Uterus (tissue), 4 donors: ENCODE measurements around the gene SPOCK1. TPM values are rescaled to one million over a fixed set of nuclear protein-coding genes. Genes with fewer than 3 reads are reported as not detected.
"Not testable (repeated sequence)": the region's sequence is repeated elsewhere in the genome, so short reads cannot be mapped to it uniquely, and the experiment has no call there.

ENCODE experiments used
- DNase-seq, 2 donors: peaks; one replicate each; pipeline ENCODE4 v3.0.0-alpha.2; 2019 to 2020
- H3K27ac ChIP-seq, 2 donors: fragments of 200-600 bp; sonication (generic); 1 replicate in 1 of 2; 2 replicates in 1 of 2; pipeline ENCODE4 v1.5.1; 2016 to 2018
- H3K27me3 ChIP-seq, 2 donors: fragments of 200-600 bp; sonication (generic); one replicate each; pipeline ENCODE4 v1.5.1; 2018 to 2019; ENCODE audit warnings: control low read depth in 1 of 2
- H3K36me3 ChIP-seq, 2 donors: fragments of 200-600 bp; sonication (generic); one replicate each; pipeline ENCODE4 v1.5.1; 2019; ENCODE audit warnings: control low read depth in 1 of 2
- H3K4me1 ChIP-seq, 2 donors: fragments of 200-600 bp; sonication (generic); one replicate each; pipeline ENCODE4 v1.5.1; 2018 to 2019; ENCODE audit warnings: control low read depth in 1 of 2
- H3K4me3 ChIP-seq, 2 donors: fragments of 200-600 bp; sonication (generic); 1 replicate in 1 of 2; 2 replicates in 1 of 2; pipeline ENCODE4 v1.5.1; 2018 to 2019; ENCODE audit warnings: mild to moderate bottlenecking in 1 of 2
- H3K9me3 ChIP-seq, 2 donors: fragments of 200-600 bp; sonication (generic); one replicate each; pipeline ENCODE4 v1.5.1; 2019; ENCODE audit warnings: control low read depth in 1 of 2
- POLR2A ChIP-seq, 2 donors: fragments of 450-650 bp; IDR thresholded peaks; one replicate each; pipeline ENCODE4 v1.6.1; 2016; ENCODE audit warnings: antibody characterized with exemption in 2 of 2, mild to moderate bottlenecking in 1 of 2, moderate library complexity in 1 of 2
- intact Hi-C: fragments of 100-400 bp; cut with DNase I; formaldehyde crosslinking; loops from one replicate; pipeline ENCODE4 v1.15.1; 2023; ENCODE audit warnings: low total_unique reads
- total RNA-seq, 4 donors: library from RNA; depleted of rRNA in 3 of 4; stranded (reverse); fragments of >200 nt in 3 of 4; gene quantifications; one replicate each; pipeline versions ENCODE4 v1.1.0 to v1.2.4, GENCODE V29; 2014 to 2023
- TF ChIP-seq, protein P1 (sequence below), 4 experiments: fragments of 200-600 bp in 2 of 4; fragments of 450-650 bp in 2 of 4; sonication (generic) in 2 of 4; IDR thresholded peaks; one replicate each; pipeline ENCODE4 v1.5.1; 2016 to 2019; ENCODE audit warnings: antibody characterized with exemption in 4 of 4, mild to moderate bottlenecking in 2 of 4, moderate library complexity in 1 of 4
- donor health status: DM: yes; HTN: yes; CAD: no.

Gene SPOCK1
- total RNA-seq, 4 donors from 2014 or later: 31.8 to 131 (median 45.1) TPM

DNA sequence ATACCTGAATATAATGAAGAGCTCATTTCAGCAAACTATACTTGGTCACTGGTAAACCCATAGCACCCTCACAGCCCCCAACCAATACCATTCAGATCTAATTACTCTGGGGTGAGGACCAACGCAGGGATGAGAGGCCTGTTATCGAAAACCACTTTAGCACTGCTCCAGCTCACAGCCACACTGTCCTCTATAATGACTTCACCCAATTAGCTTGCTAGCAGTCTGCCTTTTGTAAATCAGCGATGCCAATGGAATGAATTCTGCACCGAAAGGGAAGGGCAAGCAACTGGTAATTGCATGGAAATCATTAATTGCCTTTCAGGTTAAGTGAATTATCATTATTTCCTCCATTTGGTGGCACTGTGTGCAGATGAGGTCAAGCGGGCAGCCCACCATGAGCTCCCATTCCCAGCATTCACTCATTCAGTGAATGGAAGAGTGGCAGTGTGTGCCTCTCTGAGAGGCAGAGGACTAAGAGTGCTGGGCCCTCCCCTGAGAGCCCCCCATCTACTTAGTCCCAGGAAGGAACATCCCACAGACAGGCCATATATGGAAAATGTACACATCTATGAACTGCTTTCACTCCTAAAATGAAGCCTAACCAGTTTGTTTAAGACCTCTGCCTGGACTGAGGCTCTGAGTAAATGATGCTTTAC, 262.1 kb downstream of the SPOCK1 start:
- no peaks in the 10 kb centered on the region for H3K9me3 ChIP-seq
- no peaks in the 10 kb centered on the region for H3K27me3 ChIP-seq
- intact Hi-C loops: no loop called here
- no peak for TF ChIP-seq POLR2A (IDR thresholded peaks at IDR 0.05)
- TF ChIP-seq, protein P1, sequence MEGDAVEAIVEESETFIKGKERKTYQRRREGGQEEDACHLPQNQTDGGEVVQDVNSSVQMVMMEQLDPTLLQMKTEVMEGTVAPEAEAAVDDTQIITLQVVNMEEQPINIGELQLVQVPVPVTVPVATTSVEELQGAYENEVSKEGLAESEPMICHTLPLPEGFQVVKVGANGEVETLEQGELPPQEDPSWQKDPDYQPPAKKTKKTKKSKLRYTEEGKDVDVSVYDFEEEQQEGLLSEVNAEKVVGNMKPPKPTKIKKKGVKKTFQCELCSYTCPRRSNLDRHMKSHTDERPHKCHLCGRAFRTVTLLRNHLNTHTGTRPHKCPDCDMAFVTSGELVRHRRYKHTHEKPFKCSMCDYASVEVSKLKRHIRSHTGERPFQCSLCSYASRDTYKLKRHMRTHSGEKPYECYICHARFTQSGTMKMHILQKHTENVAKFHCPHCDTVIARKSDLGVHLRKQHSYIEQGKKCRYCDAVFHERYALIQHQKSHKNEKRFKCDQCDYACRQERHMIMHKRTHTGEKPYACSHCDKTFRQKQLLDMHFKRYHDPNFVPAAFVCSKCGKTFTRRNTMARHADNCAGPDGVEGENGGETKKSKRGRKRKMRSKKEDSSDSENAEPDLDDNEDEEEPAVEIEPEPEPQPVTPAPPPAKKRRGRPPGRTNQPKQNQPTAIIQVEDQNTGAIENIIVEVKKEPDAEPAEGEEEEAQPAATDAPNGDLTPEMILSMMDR (IDR thresholded peaks at IDR 0.05): no peak
- DNase-seq: no peak
- no peaks in the 10 kb centered on the region for H3K36me3 ChIP-seq
- H3K4me1 ChIP-seq: no peaks in the 10 kb centered on the region
- H3K27ac ChIP-seq: no peak overlapping the region
- H3K4me3 ChIP-seq: no peak overlapping the region

DNA sequence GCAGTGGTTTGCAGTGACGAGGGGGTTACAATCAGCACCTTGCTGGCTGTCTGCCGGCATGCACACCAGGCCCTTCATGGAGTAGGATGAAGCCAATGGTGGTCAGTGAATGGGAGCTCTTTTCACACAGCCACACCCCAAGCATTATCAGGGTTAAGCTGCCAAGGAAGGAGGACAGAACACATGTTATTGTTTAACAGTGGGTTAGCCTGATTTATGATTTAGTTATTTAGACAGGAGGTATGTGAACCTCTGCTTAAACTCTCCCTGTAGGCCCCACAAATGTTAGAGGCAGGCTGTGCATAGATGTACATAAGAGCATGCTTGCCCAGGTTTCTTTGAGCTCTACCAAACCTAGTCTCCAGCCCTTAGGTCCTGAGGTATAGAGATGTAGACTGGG, 262.9 kb downstream of the SPOCK1 start:
- intact Hi-C loops: no loop called here
- no peak overlapping the region for H3K27ac ChIP-seq
- H3K4me3 ChIP-seq: no peak overlapping the region
- H3K36me3 ChIP-seq: no peaks in the 10 kb centered on the region
- DNase-seq: no peak
- H3K4me1 ChIP-seq: no peaks in the 10 kb centered on the region
- H3K27me3 ChIP-seq: no peaks in the 10 kb centered on the region
- TF ChIP-seq POLR2A (IDR thresholded peaks at IDR 0.05): no peak
- TF ChIP-seq, protein P1 (IDR thresholded peaks at IDR 0.05): no peak
- no peaks in the 10 kb centered on the region for H3K9me3 ChIP-seq

DNA sequence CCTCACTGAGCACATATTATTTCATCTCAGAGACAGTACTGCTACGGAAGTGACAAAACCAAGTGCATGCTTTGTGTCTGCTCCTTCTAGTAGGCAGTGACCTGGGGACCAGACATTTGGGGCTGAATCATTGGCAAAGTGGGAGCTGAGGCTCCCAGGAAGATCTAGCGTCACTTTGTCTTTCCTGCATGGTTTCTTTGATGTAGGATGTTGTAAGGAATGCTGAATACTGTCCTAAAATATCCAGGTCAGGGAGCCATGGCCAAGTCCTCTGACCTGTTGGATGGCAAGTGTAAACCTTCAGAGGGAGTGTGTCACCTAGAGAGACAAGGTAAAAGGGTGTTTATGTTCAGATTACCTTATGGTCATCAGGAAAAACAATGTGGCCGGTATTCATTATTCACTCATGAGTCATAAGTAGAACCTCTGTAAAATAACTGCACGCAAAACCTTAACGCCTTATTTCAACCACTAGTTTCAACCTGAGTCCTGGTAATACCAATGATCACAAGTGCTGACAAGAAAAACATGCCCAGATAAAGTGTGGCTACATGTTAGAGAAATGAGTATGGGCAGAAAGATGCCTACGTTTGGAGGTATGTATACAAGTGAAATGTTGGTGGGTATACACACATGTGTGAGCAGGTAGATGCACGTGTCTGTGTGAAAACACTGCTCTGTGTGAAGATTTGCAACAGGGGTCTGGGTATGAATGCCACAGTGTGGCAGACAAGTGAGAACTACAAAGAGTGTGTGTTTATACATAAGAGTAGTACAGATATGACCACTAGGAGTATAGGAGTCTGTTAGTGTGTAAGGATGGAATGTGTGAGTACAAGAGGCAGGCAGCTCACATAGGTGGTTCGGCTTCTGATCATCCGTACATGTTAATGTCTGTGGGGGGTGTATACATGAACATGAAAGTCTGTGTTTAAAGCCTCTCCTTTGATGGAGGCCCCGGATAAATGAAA, 263.9 kb downstream of the SPOCK1 start:
- no peak for DNase-seq
- Histone ChIP-seq H3K4me3 (no peak overlapping the region), H3K36me3 (no peaks in the 10 kb centered on the region), H3K9me3 (no peaks in the 10 kb centered on the region), H3K4me1 (no peaks in the 10 kb centered on the region), H3K27ac (no peak overlapping the region), H3K27me3 (no peaks in the 10 kb centered on the region)
- intact Hi-C loops: no loop called here
- TF ChIP-seq POLR2A (IDR thresholded peaks at IDR 0.05): no peak

DNA sequence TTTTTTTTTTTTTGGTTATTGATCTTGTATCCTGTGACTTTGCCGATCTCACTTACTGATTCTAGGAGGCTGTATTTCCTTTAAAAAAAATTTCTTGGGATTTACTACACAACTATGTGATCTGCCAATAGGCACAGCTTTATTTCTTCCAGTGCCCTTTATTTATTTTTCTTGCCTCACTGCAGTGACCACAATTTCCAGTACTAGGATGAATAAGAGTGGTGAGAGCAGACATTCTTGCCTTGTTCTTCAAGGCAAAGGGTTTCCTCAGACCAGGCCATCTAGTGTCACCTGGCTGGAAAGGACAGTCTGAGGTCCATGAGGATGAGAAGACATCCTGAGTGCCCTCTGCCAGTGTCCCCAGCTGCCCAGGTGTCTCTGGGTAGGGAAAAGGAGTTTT, 265.4 kb downstream of the SPOCK1 start:
- TF ChIP-seq, protein P1 (IDR thresholded peaks at IDR 0.05): no peak
- TF ChIP-seq POLR2A (IDR thresholded peaks at IDR 0.05): no peak
- no peaks in the 10 kb centered on the region for H3K4me1 ChIP-seq
- intact Hi-C loops: no loop called here

DNA sequence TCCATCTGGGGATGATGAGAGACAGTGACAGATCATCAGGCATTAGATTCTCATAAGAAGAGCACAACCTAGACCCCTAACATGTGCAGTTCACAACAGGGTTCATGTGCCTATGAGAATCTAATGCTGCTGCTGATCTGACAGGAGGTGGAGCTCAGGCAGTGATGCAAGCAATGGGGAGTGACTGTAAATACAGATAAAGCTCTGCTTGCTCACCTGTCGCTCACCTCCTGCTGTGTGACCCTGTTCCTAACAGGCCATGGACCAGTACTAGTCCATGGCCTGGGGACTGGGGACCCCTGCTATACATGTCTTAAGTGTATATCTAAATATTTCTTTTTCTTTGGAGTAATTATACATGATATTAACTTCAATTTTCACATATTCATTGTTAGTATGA, 265.8 kb downstream of the SPOCK1 start:
- H3K9me3 ChIP-seq, H3K4me3 ChIP-seq, H3K4me1 ChIP-seq, intact Hi-C loops, H3K27ac ChIP-seq, H3K36me3 ChIP-seq, H3K27me3 ChIP-seq, DNase-seq: not testable (repeated sequence)

More for the DNA sequence above, 265.4 kb downstream of the SPOCK1 start:
- Histone ChIP-seq H3K36me3 (no peaks in the 10 kb centered on the region), H3K27ac (no peak overlapping the region), H3K27me3 (no peaks in the 10 kb centered on the region), H3K9me3 (no peaks in the 10 kb centered on the region), H3K4me3 (no peak overlapping the region)
- no peak for DNase-seq

DNA sequence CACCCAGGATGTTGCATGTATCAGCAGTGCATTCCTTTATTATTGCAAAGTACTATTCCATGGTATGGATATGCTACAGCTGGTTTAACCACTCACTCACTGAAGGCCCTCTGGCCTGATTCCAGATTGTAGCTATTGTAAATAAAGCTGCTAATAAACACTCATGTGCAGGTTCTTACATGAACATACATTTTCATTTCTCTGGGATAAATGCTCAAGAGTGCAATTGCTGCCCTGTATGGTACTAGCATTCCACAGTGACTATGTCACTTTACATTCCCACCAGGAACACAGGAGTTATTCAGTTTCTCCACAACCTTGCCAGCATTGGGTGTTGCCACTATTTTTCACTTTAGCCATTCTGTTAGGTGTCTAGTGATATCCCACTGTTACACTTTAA, 267.6 kb downstream of the SPOCK1 start:
- H3K27ac ChIP-seq: no peak overlapping the region
- no peak overlapping the region for H3K4me3 ChIP-seq
- no peaks in the 10 kb centered on the region for H3K27me3 ChIP-seq
- DNase-seq: no peak
- no peaks in the 10 kb centered on the region for H3K9me3 ChIP-seq
- intact Hi-C loops: no loop called here
- no peaks in the 10 kb centered on the region for H3K4me1 ChIP-seq
- no peaks in the 10 kb centered on the region for H3K36me3 ChIP-seq
- TF ChIP-seq POLR2A (IDR thresholded peaks at IDR 0.05): no peak
